GM12891 (cell line): ENCODE results near the gene APLF.
A peak's percentile ranks its signal among the peaks of the same experiment; 100 is the strongest.
"Not testable (repeated sequence)": the region's sequence is repeated elsewhere in the genome, so short reads cannot be mapped to it uniquely, and the experiment has no call there.

Experiments
- DNase-seq: peaks from one replicate; pipeline ENCODE4 v3.0.0; 2011; ENCODE audit warnings: low spot score; ENCODE audit not compliant: insufficient read length
- FAIRE-seq: peaks from 2 replicates; lab custom pipeline; 2011; peaks lifted over from hg19 to GRCh38; lab: Jason Lieb, UNC
- PAX5 ChIP-seq: IDR thresholded peaks from 2 replicates; pipeline ENCODE4 v1.6.1; 2011; ENCODE audit warnings: low read length, moderate library complexity, mild to moderate bottlenecking; ENCODE audit not compliant: insufficient read depth, severe bottlenecking
- POLR2A ChIP-seq: IDR thresholded peaks from 2 replicates; pipeline ENCODE4 v1.6.1; 2011; ENCODE audit warnings: low read depth, low read length, control low read depth
- POLR2AphosphoS5 ChIP-seq: IDR thresholded peaks from 2 replicates; pipeline ENCODE4 v1.6.1; 2011; ENCODE audit warnings: low read depth, low read length, control low read depth
- POU2F2 ChIP-seq: IDR thresholded peaks from 2 replicates; pipeline ENCODE4 v1.6.1; 2011; ENCODE audit warnings: low read depth, mild to moderate bottlenecking, control low read depth, low read length, moderate library complexity
- SPI1 ChIP-seq: IDR thresholded peaks from 2 replicates; pipeline ENCODE4 v1.6.1; 2011; ENCODE audit warnings: low read depth, low read length, control low read depth
- TAF1 ChIP-seq: IDR thresholded peaks from 2 replicates; pipeline ENCODE4 v1.6.1; 2011; ENCODE audit warnings: low read depth, low read length, control low read depth

Gene APLF

DNA sequence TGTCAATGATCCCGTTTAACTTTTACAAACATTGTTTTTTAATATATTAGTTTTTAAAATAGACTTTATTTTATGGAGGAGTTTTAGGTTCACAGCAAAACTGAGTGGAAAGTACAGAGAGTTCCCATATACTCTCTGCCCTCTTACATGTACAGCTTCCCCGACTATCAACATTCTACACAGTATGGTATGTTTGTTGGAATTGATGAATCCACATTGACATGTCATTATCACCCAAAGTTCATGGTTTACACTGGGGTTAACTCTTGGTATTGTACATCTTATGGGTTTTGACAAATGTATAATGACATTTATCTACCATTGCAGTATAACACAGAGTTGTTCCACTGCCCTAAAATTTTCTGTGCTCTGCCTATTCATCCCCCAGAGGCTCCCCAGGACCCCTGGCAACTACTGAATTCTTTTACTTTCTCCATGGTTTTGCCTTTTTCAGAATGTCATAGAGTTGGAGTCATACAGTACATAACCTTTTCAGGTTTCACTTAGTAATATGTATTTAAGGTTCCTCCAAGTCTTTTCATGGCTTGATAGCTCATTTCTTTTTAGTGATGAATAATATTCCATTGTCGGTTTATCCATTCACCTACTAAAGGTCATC lies 5.5 kb downstream of the APLF start:
- FAIRE-seq (no peak), DNase-seq (no peak)
- TF ChIP-seq POLR2AphosphoS5 (no peak), POU2F2 (no peak), PAX5 (no peak), POLR2A (no peak), SPI1 (no peak), TAF1 (no peak)

GRCh38 chr2:68475110-68475509 lies 7.7 kb downstream of the APLF start:
- no peak for FAIRE-seq
- DNase-seq: no peak
- TF ChIP-seq POU2F2: no peak
- TF ChIP-seq TAF1: no peak
- TF ChIP-seq PAX5: no peak
- no peak for TF ChIP-seq POLR2AphosphoS5
- no peak for TF ChIP-seq POLR2A
- no peak for TF ChIP-seq SPI1

GRCh38 chr2:68475576-68475975 lies 8.2 kb downstream of the APLF start:
- TF ChIP-seq POLR2A (no peak), TAF1 (no peak), POU2F2 (no peak), PAX5 (no peak), SPI1 (no peak), POLR2AphosphoS5 (no peak)
- no peak for FAIRE-seq
- DNase-seq: no peak

DNA sequence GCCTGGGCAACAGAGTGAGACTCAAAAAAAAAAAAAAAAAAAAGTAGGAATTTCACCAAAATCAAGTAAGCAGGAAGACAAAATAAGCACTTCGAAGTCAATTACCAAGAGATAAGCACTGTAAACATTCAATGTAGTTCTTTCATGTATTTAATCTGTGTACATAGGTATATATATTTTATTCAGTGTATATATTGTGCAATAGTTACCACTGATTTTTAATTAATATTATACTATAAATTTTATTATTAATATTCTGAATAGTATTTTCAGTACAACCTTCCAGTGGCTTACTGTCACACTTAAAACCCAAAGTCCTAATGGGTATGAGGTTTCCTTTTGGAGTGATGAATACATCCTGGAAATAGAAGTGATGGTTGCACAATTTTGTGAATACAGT lies 9.1 kb downstream of the APLF start:
- FAIRE-seq (no peak), DNase-seq (no peak)
- TF ChIP-seq POLR2AphosphoS5: no peak
- TF ChIP-seq TAF1: no peak
- TF ChIP-seq POU2F2: no peak
- no peak for TF ChIP-seq SPI1
- no peak for TF ChIP-seq PAX5
- no peak for TF ChIP-seq POLR2A

DNA sequence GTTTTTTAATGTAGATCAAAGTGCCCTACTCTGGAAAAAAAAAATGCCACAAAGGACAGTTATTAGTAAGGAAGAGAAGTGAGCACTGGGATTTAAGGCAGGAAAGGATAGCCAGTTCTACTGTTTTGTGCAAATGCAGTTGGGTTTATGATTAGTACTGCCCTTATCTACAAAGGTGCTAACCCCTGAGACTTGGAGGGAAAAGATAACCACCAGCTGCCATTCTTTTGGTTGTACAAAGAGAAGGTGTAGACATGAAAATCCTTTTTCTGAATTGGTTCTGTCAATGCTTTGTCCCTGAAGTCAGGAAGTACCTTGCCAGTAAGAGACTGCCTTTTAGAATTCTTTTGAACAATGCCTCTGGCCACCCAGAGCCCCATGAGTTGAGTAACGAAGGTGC lies 11.3 kb downstream of the APLF start:
- TF ChIP-seq POLR2A (no peak), PAX5 (no peak), TAF1 (no peak), POU2F2 (no peak), SPI1 (no peak), POLR2AphosphoS5 (no peak)
- no peak for FAIRE-seq
- DNase-seq: no peak

DNA sequence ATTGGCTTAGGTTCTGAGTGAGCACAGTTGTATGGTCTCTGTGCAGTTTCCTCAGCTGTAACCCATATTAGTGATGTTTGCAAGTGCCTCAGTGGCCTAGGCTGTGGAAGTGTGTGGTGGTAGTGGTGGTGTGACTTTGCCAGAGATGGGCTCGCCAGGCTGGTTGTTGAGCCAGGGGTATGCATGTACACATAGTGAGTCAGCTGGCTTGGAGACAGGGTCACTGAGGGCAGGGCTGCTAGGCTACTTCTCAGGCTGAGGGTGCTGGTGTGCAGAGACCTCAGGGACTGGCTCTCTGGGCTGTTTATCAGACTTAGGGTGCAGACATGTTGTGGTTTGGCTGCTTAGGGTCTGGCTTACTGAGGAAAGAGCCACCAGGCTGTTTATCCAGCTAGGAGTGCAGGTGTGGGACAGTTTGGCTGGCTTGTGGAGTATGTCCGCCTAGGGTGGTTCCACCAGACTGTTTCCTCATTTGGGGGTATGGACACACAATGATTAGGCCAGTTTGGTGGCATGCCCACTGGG lies 15.0 kb downstream of the APLF start:
- TF ChIP-seq SPI1 (no peak), TAF1 (no peak), POU2F2 (no peak), POLR2A (no peak), PAX5 (no peak), POLR2AphosphoS5 (no peak)
- no peak for DNase-seq
- FAIRE-seq: no peak

DNA sequence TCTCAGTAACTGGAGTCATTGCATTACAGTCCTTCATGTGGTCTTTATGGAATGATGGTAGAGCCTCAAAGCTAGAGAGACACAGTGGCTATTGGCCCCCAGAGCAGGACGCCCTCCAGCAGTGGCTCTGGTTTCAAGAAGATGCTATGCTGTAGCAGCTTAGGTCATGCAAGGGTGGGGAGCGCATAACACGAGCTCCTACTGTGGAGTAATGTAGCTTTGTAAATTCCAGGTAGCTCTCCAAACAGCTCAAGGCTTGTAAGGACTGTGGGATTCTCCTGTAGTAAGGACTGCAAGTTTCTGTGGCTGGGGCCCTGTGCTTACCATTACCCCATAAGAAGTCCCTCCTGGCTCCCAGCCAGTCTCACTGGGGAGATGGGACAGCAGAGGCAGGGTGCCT lies 15.6 kb downstream of the APLF start:
- DNase-seq: no peak
- TF ChIP-seq POLR2A (no peak), SPI1 (no peak), PAX5 (no peak), POU2F2 (no peak), TAF1 (no peak), POLR2AphosphoS5 (no peak)
- FAIRE-seq: no peak

DNA sequence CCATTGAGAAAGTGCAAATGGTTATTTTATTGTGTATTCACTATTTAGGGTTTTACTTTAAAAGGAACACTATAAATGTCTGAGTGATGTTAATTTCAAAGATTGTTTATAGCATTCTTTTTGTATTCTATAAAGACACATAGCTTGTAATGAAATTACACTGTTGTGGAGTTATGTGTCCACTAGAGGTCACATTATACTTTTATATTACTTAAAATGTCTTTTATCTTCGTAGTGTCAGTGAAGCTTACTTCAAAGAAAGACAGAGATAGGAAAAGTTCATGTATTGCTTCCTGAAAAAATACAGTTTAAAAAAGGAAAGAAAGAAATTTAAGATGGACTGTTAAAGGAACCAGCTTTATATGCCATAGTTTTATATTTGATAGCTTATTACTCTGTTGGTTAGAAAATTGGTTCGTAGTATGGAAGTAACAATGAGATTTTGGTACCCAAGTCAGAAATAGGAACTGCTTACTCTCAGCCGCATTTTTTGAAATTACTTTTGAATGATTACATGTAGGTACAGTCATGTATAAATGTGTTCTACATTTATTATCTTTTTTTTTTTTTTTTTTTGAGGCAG lies 20.5 kb downstream of the APLF start:
- FAIRE-seq (no peak), DNase-seq (no peak)
- no peak for TF ChIP-seq PAX5
- no peak for TF ChIP-seq POLR2A
- TF ChIP-seq POLR2AphosphoS5: no peak
- no peak for TF ChIP-seq SPI1
- no peak for TF ChIP-seq POU2F2
- no peak for TF ChIP-seq TAF1

GRCh38 chr2:68488605-68489004 lies 21.2 kb downstream of the APLF start:
- not testable (repeated sequence) for DNase-seq
- FAIRE-seq: peak; percentile 73

GRCh38 chr2:68489282-68489681 lies 21.9 kb downstream of the APLF start:
- DNase-seq (no peak), FAIRE-seq (peak; percentile 84)
- no peak for TF ChIP-seq POU2F2
- no peak for TF ChIP-seq TAF1
- TF ChIP-seq POLR2AphosphoS5: no peak
- no peak for TF ChIP-seq SPI1
- TF ChIP-seq PAX5: no peak
- no peak for TF ChIP-seq POLR2A
